Measurements from ENCODE around the gene PCBP3.

The PCBP3 gene

DNA sequence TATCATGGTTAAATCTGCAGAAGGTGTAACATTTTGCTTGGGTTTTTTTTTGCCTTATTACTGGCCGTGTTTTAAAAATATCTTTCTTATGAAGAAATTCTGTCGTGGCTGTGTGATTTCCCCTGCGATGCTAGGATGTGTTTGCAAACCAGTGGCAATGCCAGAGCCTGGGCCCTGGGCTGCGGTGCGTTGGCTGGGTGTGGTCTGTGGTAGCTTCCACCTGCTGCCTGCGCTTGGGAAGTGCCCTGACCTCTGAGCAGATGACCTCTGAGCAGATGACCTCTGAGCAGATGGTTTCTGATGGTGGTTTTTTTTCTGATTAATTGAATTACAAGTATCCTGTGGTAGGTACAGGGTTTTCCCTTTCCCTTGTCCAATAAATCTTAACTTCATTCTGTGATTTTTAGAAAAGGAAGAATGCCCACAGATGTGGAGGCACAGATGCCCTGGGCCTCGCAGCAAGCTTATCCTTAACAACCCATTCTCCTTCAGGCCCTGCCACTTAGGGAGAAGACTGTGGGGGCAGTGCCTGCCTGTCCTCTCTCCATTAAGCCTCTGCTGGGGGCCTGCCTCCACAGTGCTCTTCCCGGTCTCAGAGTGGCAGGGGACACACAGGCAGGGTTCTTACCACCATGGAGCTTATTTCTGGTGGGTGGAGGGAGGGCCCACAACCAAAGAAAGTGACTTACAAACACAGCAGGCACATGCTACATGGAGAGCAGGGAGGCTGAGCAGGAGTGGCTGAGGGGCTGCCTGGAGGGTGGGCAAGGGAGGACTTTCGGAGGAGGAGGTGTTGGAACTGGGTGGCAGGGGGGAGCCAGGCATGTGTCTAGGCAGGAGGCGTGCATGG is 81.7 kb downstream of the PCBP3 start:
- DNase-seq (ENCODE audit: low read depth in 2 of 2) = no peak

DNA sequence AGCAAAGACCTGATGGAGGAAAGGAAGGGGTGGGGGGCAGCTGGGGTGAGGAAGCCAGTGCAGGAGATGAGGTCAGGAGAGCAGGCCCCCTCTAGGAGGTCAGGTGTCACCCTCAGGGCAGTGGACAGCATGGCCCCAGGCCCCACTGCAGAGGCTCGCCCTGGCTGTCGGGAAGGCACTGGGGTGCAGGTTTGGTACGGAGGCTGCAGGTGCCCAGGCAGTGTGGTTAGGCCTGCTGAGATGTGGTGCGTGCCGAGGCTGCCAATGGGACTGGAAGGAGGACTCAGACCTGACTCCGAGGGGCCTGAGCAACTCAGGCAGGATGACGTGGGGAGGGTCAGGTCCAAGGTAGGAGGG is 82.3 kb downstream of the PCBP3 start:
- DNase-seq (ENCODE audit: low read depth in 2 of 2) = no peak

DNA sequence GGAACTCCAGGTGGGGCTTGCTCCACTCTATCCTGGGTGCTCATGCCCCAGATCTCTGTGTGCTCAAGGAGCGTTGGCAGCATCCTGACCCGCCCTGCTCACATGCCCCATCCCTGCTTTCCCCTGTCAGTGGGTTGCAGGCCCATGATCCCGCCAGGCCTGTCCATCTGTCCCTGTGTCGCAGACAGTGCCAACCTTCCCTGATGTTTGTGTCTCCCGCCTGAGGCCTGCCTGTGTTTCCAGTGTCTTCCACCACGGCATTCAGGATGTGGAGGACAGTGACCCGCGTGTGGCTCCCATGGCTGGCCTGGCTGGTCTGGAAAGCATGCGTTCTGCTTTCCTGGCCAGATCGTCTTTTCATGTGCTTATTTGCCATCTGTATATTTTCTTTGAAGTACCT is 82.9 kb downstream of the PCBP3 start:
- no peak for DNase-seq (ENCODE audit: low read depth in 2 of 2)

DNA sequence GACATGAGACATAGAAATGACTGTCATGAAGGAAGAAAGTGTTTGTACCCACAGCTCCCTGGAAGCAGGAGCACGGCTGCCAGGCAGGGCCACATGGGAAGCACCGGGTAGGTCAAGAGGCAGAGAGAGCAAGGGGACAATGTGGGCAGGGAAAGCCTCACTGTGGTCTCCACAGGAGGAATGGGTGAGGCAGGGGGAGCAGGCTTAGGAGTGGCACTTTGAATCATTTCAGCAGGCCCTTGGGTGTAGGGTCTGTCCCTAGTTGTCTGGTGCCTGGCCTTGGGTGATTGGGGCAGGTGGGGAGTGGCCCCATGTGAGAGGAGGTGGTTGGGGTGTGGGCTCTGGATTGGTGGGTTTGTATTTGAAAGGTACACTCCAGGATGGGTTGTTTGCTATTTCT is 83.9 kb downstream of the PCBP3 start:
- no peak for DNase-seq (ENCODE audit: low read depth in 2 of 2)

DNA sequence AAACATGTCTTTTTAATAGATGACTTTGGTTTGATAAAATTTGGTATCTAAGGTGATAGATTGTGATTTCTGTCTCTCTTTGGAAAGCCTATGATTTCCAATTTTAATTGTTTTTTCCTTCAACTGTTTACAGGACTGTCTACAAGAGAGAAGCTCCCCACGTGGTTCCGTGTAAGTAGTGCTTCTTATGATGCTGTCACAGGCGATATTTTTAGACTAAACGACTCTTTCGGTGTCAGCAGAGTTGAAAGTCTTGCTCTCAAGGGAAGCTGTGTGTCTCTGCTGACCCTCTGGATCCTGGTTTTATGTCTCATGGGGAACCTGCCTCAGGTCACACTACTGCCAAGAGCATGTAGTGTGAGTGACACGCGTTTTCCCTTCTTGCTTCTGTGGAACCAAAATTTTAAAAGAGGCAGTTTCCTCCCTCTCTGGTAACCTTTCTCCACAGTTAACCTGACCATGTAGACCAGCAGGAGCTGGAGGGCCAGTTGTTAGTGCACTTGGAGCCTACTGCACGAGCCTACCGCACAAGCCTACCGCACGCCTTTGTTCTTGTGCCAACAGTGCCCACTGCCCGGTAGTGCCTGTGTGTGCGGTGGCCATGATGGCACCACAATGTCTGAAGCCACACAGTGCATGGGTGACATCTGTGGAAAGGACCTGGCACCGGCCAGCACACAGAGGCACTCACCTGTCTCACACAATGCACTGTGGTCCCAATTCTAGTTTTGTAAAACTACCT is 91.9 kb downstream of the PCBP3 start:
- no peak for DNase-seq (ENCODE audit: low read depth in 2 of 2)

DNA sequence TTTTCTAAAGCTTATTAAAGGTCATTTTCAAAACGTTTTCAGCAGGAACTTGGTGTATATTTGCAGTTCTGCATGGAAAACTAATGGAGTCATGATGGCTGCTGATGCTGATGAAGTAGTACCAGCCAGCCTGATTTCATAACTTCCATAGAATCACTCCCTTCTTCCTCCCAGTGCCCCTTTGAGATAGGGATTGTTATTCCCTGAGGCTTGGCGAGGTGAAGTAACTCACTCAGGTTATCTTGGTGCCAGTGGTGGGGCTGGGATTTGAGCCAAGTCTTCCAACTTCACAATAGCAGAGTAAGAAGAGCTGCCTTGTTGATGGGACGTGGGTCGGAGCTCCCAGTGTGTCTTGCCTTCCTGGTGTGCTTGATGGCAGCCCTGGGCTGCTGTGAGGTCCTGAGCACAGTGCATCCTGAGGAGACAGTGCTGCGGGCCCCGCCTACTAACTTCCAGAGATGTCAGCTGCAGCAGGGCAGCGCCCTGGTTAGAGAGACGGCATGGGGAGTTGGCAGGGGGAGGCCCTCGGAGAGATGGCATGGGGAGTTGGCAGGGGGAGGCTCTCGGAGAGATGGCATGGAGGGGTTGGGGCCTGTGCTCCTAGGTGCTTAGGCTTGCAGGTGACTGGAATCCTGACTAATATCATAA is 92.6 kb downstream of the PCBP3 start:
- no peak for DNase-seq (ENCODE audit: low read depth in 2 of 2)

DNA sequence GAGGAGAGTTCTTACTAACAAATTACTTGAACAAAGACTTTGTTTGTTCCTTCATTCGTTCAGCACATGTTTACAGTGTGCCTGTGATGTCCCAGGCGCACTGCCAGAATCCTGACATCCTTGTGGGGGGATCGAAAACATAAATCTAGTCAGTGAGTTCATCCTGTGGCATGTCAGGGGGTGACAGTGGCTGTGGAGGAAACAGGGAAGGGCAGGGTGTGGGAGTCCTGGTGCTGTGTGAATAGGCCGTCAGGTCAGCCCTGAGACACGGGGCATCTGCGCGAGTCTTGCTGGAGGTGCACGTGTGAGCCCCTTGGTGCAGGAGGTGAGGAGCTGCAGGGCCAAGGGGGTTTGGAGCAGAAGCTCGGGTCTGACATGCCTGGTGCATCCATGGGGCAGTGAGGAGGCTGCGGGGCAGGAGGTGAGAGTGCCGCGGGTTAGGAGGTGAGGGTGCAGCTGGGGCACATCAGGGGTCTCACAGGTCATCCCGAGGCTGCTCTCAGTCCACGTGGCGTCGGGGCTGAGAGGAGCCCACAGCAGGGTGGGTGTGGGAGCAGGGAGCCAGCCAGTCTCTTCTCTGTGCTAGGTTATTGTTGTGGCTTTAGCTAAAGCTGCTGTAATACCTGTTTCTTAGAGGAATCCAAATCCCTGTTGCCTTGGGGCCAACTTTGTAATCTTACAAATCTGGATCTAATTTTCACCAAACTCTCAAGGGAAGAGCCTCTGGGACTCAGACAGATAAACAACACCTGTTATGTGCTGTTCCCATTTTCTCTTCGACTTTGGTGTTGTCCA is 93.4 kb downstream of the PCBP3 start:
- no peak for DNase-seq (ENCODE audit: low read depth in 2 of 2)

DNA sequence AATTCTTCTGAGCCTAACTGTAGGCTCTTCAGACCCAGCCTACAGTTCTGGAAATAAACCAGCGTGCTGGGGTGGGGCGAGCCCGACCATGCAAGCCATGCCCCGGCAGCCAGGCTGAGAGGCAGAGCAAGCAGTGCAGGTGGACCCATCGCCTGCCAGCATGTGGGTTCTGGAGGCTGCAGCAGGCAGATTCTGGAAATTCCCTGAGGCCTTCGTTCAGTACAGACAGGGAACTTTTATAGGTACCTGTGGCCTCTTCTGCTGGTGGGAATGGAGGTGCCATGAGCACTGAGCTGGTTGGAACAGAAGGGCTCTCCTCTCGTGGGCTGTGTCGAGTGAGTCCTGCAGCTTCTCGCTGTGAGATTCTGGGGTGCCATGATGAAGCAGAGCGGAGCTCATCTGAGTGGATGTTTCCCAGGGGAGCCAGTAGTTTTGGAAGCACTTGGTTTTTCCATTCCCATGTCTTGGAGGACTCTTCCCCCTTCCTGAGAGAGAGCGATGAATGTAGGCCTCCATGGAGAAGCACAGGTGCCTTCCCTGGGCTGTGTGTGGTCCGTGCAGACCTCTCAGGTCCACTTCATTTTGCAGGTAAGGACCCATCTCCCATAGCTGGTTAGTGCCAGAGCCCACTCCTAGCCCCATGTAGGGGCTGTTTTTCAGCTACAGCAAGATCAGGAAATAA is 94.1 kb downstream of the PCBP3 start:
- DNase-seq (ENCODE audit: low read depth in 2 of 2) = no peak

DNA sequence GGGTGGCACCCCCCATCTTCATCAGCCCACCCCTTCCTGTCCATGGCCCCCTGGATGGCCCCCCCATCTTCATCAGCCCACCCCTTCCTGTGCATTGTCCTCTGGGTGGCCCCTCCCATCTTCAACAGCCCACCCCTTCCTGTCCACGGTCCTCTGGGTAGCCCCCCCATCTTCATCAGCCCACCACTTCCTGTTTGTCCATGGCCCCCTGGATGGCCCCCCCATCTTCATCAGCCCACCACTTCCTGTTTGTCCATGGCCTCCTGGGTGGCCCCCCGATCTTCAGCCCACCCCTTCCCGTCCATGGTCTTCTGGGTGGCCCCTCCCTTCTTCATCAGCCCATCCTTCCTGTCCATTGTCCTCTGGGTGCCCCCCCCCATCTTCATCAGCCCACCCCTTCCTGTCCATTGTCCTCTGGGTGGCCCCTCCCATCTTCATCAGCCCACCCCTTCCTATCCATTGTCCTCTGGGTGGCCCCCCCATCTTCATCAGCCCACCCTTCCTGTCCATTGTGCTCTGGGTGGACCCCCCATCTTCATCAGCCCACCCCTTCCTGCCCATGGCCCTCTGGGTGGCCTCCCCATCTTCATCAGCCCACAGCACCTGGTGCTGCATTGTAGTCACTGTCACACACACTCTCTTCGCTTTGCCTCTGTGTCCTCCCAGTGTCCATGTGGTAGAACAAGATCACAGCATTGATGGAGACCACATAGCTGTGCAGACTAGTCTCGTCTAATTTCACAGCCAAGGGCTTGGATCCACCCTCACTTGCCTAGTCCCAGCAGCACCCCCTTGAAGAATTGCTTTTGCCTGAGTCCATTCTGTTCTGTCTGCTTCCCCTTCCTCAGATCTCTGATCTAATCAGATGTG is 95.9 kb downstream of the PCBP3 start:
- no peak for DNase-seq (ENCODE audit: low read depth in 2 of 2)

DNA sequence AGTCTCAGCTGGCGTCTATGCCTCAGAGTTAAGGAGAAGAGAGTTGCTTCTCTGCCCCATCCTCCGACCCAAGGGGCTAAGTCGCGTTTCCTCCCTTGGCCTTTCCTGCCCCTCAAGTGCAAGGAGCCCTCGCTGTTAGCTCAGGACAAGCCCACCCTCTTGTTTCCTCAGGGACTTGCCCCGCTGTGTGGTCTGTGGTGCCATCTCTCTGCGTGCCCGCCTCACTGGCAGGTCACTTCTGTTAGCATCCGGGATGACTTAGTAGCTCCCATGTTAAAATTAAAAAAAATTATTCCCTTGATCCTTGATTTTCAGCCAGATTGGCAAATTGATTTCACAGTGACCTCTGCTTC is 96.5 kb downstream of the PCBP3 start:
- no peak for DNase-seq (ENCODE audit: low read depth in 2 of 2)

DNA sequence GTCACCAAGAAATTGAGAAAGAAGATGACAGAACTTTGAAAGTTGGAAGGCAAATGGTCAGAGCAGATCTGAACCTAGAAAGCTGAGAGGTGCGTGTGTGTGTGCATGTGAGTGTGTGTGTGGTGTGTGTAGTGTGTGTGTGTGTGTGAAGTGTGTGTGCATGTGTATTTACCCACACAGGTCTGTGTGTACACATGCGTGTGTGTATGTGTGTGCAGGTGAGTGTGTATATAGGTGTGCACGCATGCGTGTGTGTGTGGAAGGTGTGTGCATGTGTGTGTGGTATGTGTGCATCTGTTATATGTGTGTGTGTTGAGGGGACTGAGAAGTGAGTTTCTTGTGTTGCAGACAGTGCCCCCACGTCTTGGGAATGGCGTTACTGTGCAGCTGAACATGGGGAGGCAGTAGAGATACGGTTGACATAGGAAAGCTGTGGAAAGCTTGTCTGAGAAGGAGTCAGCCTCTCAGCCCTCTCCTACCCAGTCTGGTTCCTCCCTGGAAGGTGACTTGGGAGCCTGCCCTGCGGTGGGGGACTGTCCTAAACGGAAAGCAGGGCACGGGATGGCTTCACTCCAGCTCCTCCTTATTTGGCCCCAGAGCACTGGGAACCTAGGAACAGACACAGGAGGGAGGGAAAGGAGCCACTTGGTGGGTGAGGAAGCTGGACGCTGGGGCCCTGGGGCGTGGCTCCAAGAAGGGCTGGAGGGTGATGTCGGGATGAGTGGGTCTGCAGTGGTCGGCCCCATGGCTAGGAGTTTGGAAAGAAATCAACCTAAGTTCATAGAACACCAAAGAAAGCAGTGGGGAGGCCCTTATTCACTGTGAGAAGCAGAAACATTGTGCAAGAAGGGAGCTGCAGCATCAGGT is 97.2 kb downstream of the PCBP3 start:
- no peak for DNase-seq (ENCODE audit: low read depth in 2 of 2)

DNA sequence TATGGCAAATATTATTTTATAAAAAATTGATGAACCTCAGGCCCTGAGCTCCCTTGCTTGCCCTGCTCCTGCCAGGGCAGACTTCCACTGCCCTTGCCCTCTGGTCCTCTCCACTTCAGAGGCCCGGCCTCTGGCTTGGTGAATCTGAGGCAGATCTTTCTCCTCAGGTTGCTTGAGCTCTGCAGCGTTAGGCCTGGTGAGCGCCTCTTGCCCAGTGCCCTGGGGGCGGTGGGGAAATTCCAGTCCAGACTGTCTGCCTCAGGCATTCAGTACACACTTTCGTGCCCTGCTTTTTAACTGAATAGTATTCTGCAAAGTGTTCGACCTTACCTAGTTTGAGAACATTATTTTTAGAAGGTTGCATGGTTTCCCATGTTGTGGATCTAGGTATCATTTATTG is 98.2 kb downstream of the PCBP3 start:
- no peak for DNase-seq (ENCODE audit: low read depth in 2 of 2)

DNA sequence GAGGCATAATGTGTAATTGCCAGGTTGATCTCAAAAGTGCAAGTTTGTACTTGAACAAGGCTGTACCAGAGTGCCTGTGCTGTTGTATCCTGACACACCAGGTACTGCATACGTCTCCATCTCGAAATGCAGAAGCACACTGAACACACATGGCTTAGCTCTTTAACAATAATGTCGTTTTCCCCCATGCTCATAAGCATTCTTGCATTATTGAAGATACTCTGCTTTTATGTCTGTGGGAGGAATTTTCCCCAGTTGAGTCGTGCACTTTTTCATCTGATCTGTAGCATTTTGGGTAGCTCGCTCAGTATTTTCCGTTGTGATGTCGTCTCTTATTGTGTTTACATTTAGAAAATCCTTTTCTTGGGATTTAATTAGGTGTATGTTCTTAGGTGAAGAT is 98.7 kb downstream of the PCBP3 start:
- no peak for DNase-seq (ENCODE audit: low read depth in 2 of 2)

DNA sequence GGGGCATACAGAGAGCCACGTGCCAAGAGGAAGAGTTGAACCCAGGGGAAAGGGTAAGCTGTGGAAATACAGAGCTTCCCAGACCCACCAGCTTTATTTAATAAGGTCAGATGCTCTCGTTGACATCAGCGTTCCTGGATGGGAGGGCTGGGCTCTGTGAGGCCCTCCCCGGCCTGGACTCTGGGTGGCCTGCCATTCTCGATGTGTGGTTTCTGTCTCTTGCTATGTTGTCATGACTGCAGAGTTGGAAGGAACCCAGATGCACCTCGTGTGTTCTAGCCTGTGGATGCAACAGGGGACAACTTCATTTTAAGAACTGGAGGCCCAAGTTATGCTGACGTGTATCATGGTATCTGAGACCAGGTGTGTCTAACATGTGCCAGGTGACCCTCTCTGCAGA is 101.7 kb downstream of the PCBP3 start:
- DNase-seq (ENCODE audit: low read depth in 2 of 2) = no peak

DNA sequence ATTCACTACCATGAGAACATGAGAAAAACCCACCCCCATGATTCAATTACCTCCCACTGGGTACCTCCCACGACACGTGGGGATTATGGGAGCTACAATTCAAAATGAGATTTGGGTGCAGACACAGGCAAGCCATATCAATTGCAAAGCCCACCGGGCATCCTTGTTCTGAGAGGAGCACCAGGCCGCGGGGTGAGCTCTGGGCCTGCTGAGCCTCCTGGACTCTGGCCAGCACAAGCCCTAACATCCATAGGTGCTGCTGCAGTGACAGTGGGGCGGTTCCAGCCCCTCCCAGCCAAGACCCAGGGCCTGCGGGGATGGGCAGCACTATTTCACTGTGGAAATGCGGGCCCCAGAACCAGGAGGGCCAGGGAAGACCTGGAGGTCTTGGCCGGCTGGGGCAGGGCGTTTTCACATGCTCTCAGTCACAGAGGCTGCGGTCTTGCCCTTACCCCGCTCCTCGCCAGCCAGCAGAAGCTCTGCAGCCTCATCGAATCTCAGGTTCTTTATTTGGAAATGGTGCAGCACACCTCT is 103.8 kb downstream of the PCBP3 start:
- no peak for DNase-seq (ENCODE audit: low read depth in 2 of 2)

DNA sequence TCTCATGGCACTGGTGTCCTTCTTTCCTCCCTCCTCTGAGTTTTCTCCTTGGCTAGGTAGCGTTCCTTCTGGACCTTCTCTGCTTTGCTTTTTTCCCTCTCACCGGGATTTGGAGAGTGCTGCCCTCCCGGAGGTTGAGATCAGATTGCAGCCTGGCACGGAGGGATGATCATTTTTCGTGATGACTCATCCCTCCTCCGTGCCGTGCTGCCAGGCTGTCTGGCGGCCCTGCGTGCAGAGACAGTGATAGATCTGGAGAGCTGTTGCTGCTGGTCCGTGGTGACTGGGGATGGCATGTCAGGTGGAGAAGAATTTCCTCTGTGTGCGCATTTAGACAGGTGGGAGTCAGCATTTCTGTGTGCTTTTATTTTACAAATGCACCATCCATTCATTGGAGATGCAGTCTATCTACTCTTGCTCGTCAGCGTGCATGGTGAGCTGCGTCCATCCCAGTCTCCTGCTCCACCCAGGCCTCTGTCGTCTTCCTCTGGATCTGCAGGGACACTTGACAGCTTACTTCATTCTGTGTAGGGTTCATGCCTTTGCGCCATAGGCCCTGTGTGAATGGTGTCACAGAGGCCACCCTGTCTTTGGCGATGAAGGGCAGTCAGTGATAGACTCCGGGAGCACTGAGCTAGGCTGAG is 104.4 kb downstream of the PCBP3 start:
- DNase-seq (ENCODE audit: low read depth in 2 of 2) = no peak

DNA sequence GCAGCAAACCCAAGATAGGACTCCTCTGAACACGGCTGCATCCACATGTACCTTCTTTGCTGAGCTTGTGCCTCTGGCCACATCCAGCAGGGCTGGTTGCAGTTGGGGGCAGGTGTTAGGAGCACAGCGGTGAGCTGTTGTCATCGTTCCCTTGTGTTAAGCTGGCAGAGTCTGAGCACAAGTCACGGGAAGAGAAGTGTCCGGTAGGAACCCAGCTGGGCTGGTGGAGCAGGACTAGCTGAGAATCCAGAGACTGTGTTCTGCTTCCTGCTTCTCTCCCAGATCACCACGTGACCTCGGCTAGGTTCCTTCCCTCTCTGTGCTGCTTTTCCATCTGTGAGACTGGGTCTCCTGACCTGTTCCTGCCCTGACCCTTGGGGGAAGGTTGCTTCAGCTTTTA is 105.1 kb downstream of the PCBP3 start:
- no peak for DNase-seq (ENCODE audit: low read depth in 2 of 2)

DNA sequence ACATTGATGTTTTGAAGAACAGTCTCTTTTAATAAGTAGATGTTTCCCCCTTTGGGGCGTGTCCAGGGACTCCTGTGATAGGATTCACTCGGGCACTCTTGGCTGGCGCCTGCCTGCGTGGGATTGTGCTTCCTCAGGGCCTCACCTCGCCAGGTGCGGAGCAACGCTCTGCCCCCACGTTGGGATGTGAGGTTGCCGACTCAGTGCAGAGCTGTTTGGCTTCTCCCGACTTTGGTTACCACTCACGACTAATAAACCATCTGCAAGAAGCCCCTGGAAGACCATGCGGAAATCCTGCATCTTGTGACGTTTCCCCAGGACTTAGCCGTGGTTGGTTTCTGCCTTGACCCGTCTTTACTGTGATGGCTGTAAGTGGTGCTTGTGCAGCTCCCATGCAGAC is 106.4 kb downstream of the PCBP3 start:
- DNase-seq (ENCODE audit: low read depth in 2 of 2) = no peak

DNA sequence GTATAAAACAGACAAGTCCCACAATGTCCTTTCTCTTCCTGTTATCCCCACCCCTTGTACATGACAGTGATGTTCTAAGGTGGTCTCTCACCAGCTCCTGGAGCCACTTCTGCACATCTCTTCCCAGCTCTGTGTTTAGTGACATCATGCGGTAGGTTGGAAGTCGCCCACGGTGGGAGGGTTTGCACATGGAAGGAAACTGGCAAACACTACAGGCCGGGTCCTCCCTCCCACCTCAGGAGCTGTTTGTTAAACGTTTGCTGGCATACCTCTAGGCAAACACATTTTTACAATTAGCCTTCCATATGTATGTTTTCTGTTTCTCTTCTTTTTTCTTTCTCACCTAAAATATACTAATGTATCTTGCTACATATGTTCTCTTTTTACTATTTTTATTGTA is 107.4 kb downstream of the PCBP3 start:
- no peak for DNase-seq (ENCODE audit: low read depth in 2 of 2)
